ENCODE measurements around the gene PPIP5K2.

PPIP5K2 gene

GRCh38 chr5:103247118-103247517 is 127.0 kb downstream of the PPIP5K2 start:
- no peak for DNase-seq (ENCODE audit: low spot score)

- no peak for DNase-seq (ENCODE audit: low spot score)
Measured at GRCh38 chr5:103249068-103249467, 129.0 kb downstream of the PPIP5K2 start.

- no peak for DNase-seq (ENCODE audit: low spot score)
Measured at GRCh38 chr5:103254921-103255320, 134.8 kb downstream of the PPIP5K2 start.

- no peak for DNase-seq (ENCODE audit: low spot score)
Measured at GRCh38 chr5:103255691-103256090, 135.6 kb downstream of the PPIP5K2 start.

GRCh38 chr5:103256178-103256577 is 136.1 kb downstream of the PPIP5K2 start:
- no peak for DNase-seq (ENCODE audit: low spot score)

- DNase-seq (ENCODE audit: low spot score): peak; percentile 97
Measured at GRCh38 chr5:103258368-103258956, 138.4 kb downstream of the PPIP5K2 start, which contains the start of gene MACIR. MACIR (plus strand) TSS chr5:103258763; CDS start chr5:103275920, 17,157 bp downstream.

- DNase-seq (ENCODE audit: low spot score): peak; percentile 82
Measured at GRCh38 chr5:103258957-103259704, 139.0 kb downstream of the PPIP5K2 start.

GRCh38 chr5:103259705-103260355 is 139.7 kb downstream of the PPIP5K2 start:
- peak; percentile 29 for DNase-seq (ENCODE audit: low spot score)

- DNase-seq (ENCODE audit: low spot score): peak; percentile 35
Measured at GRCh38 chr5:103260951-103261350, 140.8 kb downstream of the PPIP5K2 start.

Data from hematopoietic multipotent progenitor cell treated with erythropoietin and hydrocortisone succinate and interleukin-3 and kit ligand, for 15 days (in vitro differentiated cells).